Pulmonary artery endothelial cell (primary cell): ENCODE data around the gene LRTM2. TPM values are rescaled to one million over a fixed set of nuclear protein-coding genes. Genes with fewer than 3 reads are reported as not detected.

Source experiments
- DNase-seq: peaks from one replicate; pipeline ENCODE4 v3.0.0-alpha.2; 2011; ENCODE audit warnings: low read depth, low spot score
- total RNA-seq: library from RNA; depleted of rRNA; stranded (reverse); fragments of >200 nt; gene quantifications from 2 replicates; pipeline ENCODE4 v1.2.3, GENCODE V29; 2014

LRTM2 gene
- total RNA-seq, 1 donor from 2014 or later, result not detected

DNA sequence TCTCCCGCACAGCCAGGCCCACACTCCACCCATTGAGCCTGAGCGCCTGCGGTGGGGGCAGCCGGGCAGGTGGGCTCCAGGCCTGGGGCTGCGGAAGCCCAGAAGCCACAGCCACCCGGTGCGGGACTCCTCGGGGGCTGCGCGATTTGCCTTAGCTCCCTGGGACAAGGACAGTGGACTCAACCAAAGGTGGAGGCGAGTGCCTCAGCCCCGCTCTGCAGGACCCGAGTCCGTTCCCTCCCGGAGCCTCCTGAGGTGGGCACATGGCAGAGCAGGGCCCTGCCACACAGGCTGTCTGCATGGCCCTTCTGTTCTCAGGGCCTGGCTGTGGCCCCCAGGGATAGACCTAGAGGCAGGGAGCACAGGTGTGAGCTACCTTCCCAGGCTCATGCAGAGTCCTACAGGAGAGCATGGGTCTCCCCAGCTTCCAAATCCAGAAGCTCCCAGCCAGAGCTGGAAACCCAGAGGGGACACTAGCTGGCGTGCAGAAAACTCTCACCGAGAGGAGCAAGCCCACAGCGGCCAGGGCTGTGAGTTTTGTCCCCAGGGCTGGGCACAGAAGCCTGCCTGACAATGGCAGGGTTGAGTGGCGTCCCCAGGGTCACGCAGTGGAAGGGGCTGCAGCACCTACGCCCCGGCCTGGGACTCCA, 22.2 kb upstream of the LRTM2 start:
- DNase-seq, result no peak

DNA sequence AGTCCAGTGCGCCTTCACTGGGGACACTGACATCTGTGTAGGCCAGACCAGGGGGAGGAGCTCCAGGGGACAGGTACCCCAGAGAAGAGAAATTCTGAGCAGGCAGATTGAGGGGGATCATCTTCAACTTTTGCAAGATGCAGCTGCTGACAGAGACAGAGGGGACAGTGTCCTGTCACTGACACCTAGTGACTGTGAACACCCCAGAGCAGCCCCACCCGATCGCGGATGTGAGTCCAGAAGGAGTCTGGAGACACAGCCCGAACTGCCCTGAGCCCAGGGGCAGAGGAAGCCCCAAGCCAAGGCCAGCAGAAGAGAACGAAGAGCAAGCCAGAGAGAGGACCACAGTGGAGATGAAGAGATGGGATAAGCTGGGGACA, 21.7 kb upstream of the LRTM2 start:
- DNase-seq, result no peak

DNA sequence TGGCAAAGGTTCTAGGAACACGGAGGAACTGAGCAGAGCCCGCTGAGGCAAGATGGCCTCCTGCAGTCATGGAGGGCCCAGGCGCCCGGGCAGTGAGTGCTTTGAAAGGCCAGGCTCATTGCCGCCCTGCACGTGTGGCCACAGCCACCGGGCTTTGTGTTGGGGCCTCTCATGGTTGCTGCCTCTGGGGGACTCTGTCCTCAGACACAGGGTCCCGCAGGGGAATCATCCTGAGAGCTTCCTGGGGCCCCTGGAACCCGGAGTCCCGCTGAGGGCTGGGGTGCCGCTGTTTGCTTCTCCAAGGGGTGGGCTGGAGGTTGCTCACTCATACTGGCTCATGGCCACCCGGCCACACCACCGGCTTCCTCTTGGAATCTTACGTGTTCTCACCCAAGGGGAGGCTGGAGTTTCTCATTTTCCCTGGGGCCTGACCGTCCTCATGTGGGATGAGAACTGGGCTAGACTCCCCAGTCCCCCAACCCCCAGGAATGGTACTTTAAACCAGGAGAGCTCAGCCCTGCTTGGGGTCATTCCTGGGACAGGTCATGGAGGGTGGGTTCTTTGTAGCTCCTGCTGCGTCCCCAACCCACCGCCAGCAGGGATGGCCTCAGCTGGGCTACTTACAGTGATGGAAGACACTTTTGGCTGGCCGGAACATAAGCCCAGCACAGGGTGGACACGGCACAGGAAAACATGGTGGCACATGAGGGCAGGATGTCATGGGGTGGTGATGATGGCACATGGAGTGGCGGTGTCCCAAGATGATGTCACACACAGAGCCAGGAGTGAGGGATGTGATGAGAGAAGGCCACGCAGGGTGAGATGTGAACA, 21.1 kb upstream of the LRTM2 start:
- DNase-seq, result no peak

DNA sequence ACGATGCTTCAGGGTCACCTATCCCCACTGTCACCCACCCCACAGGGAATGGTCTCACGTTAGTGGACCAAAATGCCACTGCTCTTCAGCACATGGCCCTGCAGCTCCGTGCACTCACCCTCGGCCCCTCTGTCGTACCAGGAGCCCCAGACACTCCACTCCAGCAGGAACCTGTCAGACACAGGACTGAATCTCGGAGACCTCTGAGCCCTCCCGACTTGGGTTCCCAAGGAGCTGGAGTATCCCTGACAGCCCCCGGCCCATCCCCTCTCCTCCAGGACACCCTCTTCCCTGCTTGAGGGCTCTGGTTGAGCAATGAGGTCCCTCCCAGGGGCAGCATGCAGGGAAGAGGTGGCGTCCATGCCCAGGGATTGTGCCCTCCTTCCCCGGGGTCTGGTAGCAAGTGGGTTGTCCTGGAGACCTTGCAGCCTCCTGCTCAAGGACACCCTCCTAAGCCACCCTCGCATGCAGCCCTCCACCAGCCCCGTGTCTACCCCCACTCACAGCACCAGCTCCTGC, 20.4 kb upstream of the LRTM2 start:
- DNase-seq, result no peak

DNA sequence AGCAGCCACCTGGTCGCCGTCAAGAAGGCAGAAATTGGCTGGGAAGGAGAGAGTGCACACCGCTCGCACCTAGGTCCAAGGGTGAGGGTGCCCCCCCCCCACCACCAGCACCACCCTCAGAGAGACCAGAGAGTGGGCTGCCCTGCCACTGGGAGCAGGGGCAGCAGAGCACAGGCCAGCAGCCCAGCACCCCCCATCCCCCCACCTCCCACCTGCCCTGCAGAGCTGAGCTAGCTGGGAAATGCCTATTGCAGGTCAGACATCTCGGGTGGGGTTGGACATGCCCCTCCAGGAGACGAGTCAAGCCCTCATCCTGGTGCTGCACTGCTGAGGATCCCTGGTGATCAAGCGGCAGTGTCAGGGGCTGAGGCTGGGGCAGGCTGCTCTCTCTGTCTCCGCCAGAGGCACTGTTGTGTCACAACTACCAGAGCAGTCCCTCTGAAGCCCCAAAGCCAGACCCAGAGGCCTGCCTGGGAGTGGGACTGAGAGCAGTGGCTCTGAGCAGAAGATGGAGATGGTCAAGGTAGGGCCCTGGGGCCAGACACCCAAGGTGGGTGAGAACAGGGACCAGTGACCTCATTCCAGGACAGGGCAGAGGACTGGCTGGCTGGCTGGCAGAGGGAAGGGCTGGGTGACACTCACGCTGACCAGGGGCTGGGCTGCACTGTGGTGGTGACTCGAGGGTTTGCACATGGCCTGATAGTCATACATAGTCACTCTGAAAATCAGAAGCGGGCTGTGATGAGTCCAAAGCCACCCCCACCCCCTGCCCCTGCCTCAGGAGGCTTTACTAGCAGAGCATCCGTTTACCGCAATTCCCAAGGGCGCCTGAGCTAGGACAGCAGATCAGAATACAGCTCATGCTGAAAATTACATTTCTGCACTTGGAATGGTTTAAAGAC, 19.7 kb upstream of the LRTM2 start:
- DNase-seq, result no peak

- DNase-seq, result no peak
Measured at GRCh38 chr12:1801303-1801975, 18.9 kb upstream of the LRTM2 start.

DNA sequence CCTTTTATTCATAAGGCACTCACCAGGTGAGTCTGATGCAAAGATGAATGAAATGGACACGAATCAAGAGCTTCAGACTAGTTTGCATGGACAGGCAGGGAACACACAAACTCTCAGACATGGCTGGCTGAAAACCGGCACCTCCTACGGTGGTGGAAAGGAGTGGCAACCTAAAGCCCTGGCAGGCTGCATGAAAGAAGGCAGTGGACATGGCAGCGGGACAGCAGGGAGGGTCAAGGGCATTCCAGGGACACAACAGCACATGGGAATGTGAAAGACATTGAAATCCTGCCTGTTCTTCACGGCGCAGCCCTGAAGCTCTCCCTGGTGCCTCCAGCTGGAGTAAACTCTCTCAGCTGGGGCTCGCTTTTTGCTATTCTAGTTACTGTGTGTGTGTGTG, 16.6 kb upstream of the LRTM2 start:
- DNase-seq, result no peak

GRCh38 chr12:1804545-1805332, 15.6 kb upstream of the LRTM2 start:
- DNase-seq, result peak; percentile 64

- no peak for DNase-seq
Measured at GRCh38 chr12:1805441-1806081, 14.8 kb upstream of the LRTM2 start.

DNA sequence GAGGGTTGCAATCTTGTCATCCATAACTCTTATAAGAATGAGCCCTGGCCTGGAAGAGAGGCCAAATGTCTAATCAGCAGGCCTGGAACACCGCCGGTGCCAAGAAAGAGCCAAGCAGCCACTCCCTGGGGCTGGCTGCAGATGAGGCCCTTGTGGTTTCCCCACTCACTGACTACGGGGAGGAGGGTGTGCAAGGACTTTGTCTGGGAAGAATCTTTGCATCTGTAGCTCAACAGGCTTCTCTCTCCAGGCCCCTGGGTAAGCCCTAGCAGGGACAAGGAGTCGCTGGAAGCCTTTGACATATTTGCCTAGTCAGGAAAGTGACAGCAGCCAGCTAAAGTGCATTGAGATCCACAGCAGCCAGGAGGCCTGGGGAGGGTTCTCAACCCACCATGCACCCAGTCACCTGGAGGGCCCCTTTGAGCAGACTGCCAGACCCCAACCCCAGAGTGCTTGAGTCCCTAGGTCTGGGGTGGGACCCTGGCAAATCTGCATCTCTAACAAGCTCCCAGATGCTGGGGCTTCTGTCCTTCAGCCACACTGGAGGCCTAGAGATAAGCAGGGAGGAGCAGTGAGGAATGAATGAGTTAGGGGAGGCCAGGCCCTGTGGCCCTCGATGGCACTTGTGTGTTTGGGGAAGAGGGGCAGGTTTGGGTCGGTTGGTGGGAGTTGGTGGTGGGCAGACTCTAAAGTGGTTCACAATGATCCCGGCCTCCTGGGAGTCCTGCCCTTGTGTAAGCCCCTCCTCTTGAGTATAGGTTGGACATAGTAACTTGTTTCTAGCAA, 13.9 kb upstream of the LRTM2 start:
- no peak for DNase-seq

DNA sequence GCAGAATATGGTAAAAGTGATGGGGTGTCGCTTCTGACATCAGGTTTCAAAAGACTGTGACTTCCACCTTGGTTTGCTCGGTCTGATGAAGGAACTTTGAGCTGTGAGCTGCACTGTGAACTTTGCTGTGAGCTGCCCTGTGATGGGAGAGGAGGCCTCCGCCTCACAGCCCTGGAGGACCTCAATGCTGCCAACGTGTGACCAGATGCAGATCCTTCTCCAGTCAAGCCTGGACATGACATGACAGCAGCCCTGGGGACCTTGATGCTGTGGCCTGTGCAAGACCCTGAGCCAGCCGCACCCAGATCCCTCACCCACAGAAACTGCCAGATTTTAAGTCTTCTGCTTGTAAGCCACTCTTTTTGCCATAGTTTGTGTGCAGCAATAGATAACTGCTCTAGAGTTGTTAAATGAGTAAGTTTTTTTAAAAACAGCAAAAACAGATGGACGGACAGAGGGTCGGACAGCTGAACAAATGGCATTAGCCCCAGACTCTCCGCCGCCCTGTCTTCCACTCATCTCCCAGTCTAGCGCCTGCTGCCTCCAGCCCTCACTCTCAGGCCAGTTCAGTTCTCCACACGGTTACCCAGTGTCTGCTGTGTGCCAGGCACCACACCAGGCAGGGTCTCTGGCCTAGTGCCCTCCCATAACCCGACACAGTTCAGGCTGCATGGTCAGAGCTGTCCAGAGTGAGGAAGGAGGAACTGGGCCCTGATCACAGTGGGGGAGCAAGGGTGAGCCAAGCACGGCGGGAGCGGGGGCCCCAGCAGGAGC, 13.1 kb upstream of the LRTM2 start:
- no peak for DNase-seq

GRCh38 chr12:1808036-1808797, 12.1 kb upstream of the LRTM2 start:
- no peak for DNase-seq

DNA sequence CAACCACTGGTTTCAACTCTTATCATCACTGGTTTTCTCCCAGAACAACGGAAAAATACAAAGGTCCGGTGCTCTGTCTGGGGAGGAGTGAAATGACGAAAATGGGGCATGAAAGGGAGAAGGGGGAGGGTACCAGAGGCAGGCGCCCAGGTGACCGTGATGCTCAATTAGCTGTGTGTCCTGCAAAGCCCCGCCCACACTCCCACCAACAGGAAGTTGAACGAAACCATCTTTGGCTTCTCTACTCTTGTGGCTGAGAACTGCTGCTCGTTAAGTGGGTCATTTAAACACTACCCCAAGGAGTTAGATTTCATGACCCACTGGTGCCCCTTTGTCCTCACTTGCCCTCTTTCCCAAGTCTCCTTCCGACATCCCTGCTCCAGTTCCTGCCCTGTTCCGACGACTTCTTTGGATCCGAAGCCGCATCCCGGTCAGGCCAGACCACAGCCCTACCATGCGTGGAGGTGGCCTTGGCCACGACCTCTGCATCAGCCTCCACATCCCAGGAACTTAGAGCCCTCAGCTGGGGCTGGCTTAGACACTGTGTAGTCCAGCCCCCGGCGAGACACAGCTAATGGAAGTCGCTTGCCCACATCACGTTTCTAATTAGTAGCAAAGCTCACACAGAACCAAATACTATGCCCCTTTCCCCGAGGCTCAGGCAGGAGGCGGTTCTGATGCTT, 11.4 kb upstream of the LRTM2 start:
- no peak for DNase-seq

- no peak for DNase-seq
Measured at GRCh38 chr12:1809591-1810190, 10.7 kb upstream of the LRTM2 start.

DNA sequence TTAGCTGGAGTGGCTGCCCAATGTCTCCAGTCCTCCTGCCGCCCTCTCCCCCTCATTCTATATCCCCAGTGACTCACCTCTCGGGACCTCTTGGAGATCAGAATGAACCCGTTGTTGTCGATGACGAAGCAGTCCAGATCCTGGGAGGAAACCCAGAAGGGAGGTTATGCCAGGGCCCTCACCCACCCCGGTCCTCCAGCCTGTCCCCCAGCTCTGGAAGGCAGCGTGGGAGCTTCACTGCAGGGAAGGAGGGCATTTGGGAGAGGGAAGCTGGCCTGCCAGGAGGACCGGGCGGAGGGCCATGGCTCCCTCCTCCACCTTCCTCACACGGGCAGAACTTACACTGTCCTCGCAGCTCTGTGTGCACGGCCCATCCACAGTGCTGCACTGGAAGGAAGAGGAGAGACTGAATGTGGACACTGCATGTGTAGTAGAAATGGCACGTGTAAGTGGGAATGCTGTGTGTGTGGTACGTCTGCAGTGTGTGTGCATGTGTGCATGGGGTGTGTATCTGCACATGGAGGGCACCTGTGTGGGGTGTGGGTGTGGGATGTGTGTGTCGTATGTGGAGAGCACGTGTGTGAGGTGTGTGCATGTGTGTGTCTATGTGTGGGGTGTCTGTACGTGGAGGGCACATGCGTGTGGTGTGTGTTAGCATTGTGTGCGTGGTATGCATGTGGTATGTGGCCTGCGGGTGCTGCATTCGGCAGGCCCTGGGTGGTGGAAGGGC, 10.0 kb upstream of the LRTM2 start:
- no peak for DNase-seq

GRCh38 chr12:1810931-1811280, 9.5 kb upstream of the LRTM2 start:
- no peak for DNase-seq
